Fibroblast of mammary gland (primary cell): ENCODE data around the gene DMRTB1.
A peak's percentile ranks its signal among the peaks of the same experiment; 100 is the strongest.

Source experiments
- DNase-seq: peaks from one replicate; pipeline ENCODE4 v3.0.0-alpha.2; 2010; ENCODE audit warnings: low read depth
- H3K4me3 ChIP-seq: 2 replicates; pipeline ENCODE4 v1.5.1; 2011; ENCODE audit warnings: low read depth, mild to moderate bottlenecking, low read length, moderate library complexity; ENCODE audit not compliant: control insufficient read depth
- CTCF ChIP-seq: conservative IDR thresholded peaks from 2 replicates; pipeline ENCODE4 v1.5.1; 2011; ENCODE audit warnings: low read depth, low read length, inconsistent platforms; ENCODE audit not compliant: control insufficient read depth, insufficient read depth

DMRTB1 gene

GRCh38 chr1:53495633-53496345 is 36.6 kb downstream of the DMRTB1 start:
- no peak overlapping the region for H3K4me3 ChIP-seq
- TF ChIP-seq CTCF: no peak

GRCh38 chr1:53498555-53499131 is 39.4 kb downstream of the DMRTB1 start:
- peak; percentile 47 for DNase-seq
- no peak overlapping the region for H3K4me3 ChIP-seq
- TF ChIP-seq CTCF: no peak

More at GRCh38 chr1:53495633-53496345, 36.6 kb downstream of the DMRTB1 start:
- DNase-seq: peak; percentile 73

GRCh38 chr1:53499257-53500203 is 40.3 kb downstream of the DMRTB1 start:
- DNase-seq: no peak
- no peak for TF ChIP-seq CTCF
- H3K4me3 ChIP-seq: no peak overlapping the region

- DNase-seq: no peak
- TF ChIP-seq CTCF: no peak
- H3K4me3 ChIP-seq: no peak overlapping the region
Observed at GRCh38 chr1:53500204-53501064, 41.2 kb downstream of the DMRTB1 start.

GRCh38 chr1:53501065-53502005 is 42.1 kb downstream of the DMRTB1 start:
- TF ChIP-seq CTCF: no peak
- no peak for DNase-seq
- H3K4me3 ChIP-seq: no peak overlapping the region
